Left kidney (tissue), 2 donors: ENCODE results near the gene RPTOR. TPM values are rescaled to one million over a fixed set of nuclear protein-coding genes. Genes with fewer than 3 reads are reported as not detected.

Source experiments
- DNase-seq: peaks from one replicate; pipeline ENCODE4 v3.0.0-alpha.2; 2013
- polyA plus RNA-seq: library from polyadenylated mRNA; unstranded; fragments of 120-200 nt; gene quantifications from one replicate; pipeline ENCODE4 v1.2.1, GENCODE V29; 2013; ENCODE audit not compliant: insufficient read length

RPTOR gene
- polyA plus RNA-seq, 1 donor: 18.6 TPM

GRCh38 chr17:80907281-80907680 lies 362.6 kb downstream of the RPTOR start:
- DNase-seq: no peak

- no peak for DNase-seq
Measured at GRCh38 chr17:80908211-80908610, 363.6 kb downstream of the RPTOR start.

GRCh38 chr17:80908776-80909175 lies 364.1 kb downstream of the RPTOR start:
- no peak for DNase-seq

GRCh38 chr17:80909635-80910034 lies 365.0 kb downstream of the RPTOR start:
- DNase-seq: no peak

DNA sequence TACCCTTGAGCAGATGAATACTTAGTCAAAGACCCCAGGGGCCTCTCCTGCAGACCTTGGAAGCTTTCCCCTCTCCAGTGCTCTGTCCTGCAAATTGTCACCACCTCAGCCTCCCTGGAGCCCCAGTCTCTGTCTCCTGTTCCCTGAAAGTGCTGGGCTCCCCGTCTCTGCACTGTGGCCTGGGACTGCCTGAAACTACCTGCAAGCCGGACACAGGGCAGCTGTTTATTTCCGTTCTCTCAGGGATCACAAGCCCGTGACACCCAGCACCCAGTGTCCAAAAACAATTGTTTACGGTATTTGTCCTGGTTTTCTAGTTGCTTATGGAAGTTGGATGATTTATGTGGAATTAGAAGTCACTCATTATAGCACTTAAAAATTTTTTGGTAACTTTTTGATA lies 365.4 kb downstream of the RPTOR start:
- DNase-seq: no peak

GRCh38 chr17:80912476-80912875 lies 367.8 kb downstream of the RPTOR start:
- no peak for DNase-seq

GRCh38 chr17:80913928-80914821 lies 369.5 kb downstream of the RPTOR start:
- no peak for DNase-seq

GRCh38 chr17:80916246-80916645 lies 371.6 kb downstream of the RPTOR start:
- DNase-seq: no peak

GRCh38 chr17:80917716-80918560 lies 373.3 kb downstream of the RPTOR start:
- DNase-seq: no peak

- DNase-seq: no peak
Measured at GRCh38 chr17:80918731-80919130, 374.1 kb downstream of the RPTOR start.

- DNase-seq: no peak
Measured at GRCh38 chr17:80919331-80920311, 375.0 kb downstream of the RPTOR start.

GRCh38 chr17:80920441-80920840 lies 375.8 kb downstream of the RPTOR start:
- DNase-seq: no peak

- DNase-seq: no peak
Measured at GRCh38 chr17:80921159-80921558, 376.5 kb downstream of the RPTOR start.

GRCh38 chr17:80921741-80922579 lies 377.3 kb downstream of the RPTOR start:
- no peak for DNase-seq

DNA sequence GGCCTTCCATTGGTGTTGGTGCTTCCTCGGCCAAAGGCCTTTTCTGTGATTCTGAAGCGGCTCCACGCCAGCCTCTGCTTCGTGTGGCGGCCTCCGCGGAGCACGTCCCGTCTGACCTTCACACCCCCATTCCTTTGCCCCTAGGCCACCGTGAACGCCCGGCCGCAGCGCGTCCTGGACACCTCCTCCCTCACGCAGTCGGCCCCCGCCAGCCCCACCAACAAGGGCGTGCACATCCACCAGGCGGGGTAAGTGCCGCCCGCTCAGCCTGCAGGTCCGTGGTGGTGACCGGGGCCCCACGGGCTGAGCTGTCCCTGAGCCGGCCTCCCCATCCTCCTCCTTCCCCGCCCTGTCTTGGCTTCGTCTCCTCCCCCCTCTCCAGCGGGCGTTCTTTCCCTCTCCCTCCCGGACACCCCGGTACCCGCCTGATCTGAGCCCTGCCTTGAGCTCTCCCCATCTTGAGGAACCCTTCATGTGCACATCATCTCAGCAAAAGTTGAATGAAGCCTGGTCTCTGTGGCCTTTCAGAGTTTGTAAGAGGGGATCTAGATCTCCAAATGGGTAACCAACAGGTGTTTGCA lies 378.0 kb downstream of the RPTOR start:
- no peak for DNase-seq

DNA sequence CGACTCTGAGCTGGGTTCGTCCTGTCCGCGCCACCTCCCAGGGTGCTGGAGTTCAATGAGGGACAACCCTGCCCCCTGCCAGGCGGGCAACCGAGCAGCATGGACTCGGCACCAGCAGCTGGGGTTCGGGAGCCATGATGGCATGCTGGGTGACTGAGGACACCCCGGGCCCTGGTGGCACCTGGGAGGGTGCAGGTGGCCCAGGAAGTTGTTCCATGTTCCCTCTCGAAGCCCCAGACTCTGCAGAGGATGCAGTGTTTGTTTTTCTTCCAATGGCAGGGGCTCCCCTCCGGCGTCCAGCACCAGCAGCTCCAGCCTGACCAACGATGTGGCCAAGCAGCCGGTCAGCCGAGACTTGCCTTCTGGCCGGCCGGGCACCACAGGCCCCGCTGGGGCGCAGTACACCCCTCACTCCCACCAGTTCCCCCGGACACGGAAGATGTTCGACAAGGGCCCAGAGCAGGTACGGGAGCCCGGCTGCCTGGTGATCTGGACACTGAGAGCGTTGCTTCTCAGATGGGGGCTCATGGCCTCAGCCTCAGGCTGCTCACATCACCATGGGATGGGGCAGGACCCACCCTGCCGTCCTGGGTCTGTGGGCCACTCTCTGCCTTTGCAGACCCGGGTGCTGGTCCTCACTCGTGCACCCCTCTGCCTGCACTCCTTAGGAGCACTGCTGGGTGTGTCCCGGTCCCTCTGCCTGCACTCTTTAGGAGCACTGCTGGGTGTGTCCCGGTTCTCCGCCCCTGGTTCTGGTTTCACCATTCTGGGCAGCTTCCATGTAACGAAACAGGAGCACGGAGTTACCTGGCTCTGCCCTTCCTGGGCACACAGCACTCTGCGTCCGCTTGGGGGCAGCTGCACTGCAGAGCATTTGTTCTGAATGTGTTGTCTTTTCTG lies 378.8 kb downstream of the RPTOR start:
- DNase-seq: no peak

DNA sequence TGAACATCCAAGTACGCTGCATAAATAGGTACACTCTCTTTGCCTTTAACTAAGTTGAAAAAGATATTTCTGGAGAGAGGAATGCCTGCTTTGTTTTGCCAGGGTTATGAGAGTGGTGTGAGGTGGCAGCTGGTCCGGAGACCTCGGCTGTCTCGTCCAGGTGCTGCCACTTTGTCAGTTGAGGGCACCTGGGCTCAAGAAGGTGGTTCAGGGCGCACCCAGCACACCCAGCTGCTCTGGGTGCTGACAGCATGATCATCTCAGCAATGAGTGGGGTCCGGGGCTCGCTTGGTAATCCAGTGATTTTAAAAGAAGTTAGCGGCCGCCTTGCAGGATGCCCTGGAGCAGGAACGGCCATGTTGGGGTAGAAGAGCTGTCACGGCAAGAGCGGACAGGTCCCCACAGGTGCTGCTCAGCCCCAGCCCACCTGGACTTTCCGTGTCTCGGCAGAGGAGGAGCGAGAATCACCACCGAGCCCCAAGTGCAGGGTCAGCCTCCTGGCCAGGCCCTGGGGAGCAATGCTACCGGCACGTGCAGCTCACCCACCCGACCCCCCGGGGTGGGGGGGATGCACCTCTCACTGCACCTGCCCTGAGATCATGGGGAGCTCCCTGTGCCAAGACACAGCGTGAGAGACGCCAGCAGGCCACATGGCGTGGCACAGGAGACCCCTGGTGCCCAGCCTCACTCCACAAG lies 379.6 kb downstream of the RPTOR start:
- no peak for DNase-seq

- no peak for DNase-seq
Measured at GRCh38 chr17:80924807-80925610, 380.4 kb downstream of the RPTOR start.
